ENCODE measurements around the gene U2AF2.

U2AF2 gene

GRCh38 chr19:55640577-55641425 is 14.0 kb upstream of the U2AF2 start, which contains the start of gene ZNF580:
Gene ZNF580 (plus strand): TSS chr19:55641002. CDS start chr19:55642509, 1,507 bp downstream.
- in situ Hi-C loops (cut with HindIII; ENCODE audit: low pct_ligation_motif_present, low pct_unique_long_range_greater_than_20kb, low sequenced_read_pairs) = no loop called here
- DNase-seq = peak; percentile 72

GRCh38 chr19:55641426-55642152 is 13.2 kb upstream of the U2AF2 start:
- no peak for DNase-seq
- in situ Hi-C loops (cut with HindIII; ENCODE audit: low pct_ligation_motif_present, low pct_unique_long_range_greater_than_20kb, low sequenced_read_pairs) = no loop called here

- DNase-seq = no peak
- in situ Hi-C loops (cut with HindIII; ENCODE audit: low pct_ligation_motif_present, low pct_unique_long_range_greater_than_20kb, low sequenced_read_pairs) = no loop called here
Observed at GRCh38 chr19:55642153-55643002, 12.5 kb upstream of the U2AF2 start.

GRCh38 chr19:55643003-55643886 is 11.6 kb upstream of the U2AF2 start, which contains the start of gene ZNF581:
Gene ZNF581 (plus strand): TSS chr19:55643649. CDS start chr19:55644572, 923 bp downstream.
- in situ Hi-C loops (cut with HindIII; ENCODE audit: low pct_ligation_motif_present, low pct_unique_long_range_greater_than_20kb, low sequenced_read_pairs) = no loop called here
- peak; percentile 69 for DNase-seq

GRCh38 chr19:55643887-55644176 is 11.0 kb upstream of the U2AF2 start:
- in situ Hi-C loops (cut with HindIII; ENCODE audit: low pct_ligation_motif_present, low pct_unique_long_range_greater_than_20kb, low sequenced_read_pairs) = no loop called here
- DNase-seq = no peak

GRCh38 chr19:55644191-55644833 is 10.5 kb upstream of the U2AF2 start:
- in situ Hi-C loops (cut with HindIII; ENCODE audit: low pct_ligation_motif_present, low pct_unique_long_range_greater_than_20kb, low sequenced_read_pairs) = no loop called here
- no peak for DNase-seq

GRCh38 chr19:55644842-55645511 is 9.9 kb upstream of the U2AF2 start:
- no peak for DNase-seq
- in situ Hi-C loops (cut with HindIII; ENCODE audit: low pct_ligation_motif_present, low pct_unique_long_range_greater_than_20kb, low sequenced_read_pairs) = no loop called here

GRCh38 chr19:55645512-55645881 is 9.3 kb upstream of the U2AF2 start:
- in situ Hi-C loops (cut with HindIII; ENCODE audit: low pct_ligation_motif_present, low pct_unique_long_range_greater_than_20kb, low sequenced_read_pairs) = no loop called here
- no peak for DNase-seq

- no peak for DNase-seq
- in situ Hi-C loops (cut with HindIII; ENCODE audit: low pct_ligation_motif_present, low pct_unique_long_range_greater_than_20kb, low sequenced_read_pairs) = no loop called here
Observed at GRCh38 chr19:55646889-55647731, 7.7 kb upstream of the U2AF2 start.

GRCh38 chr19:55647732-55648584 is 6.9 kb upstream of the U2AF2 start, which contains the start of gene CCDC106:
Gene CCDC106 (plus strand): TSS chr19:55648212. CDS start chr19:55649047, 835 bp downstream.
- in situ Hi-C loops (cut with HindIII; ENCODE audit: low pct_ligation_motif_present, low pct_unique_long_range_greater_than_20kb, low sequenced_read_pairs) = no loop called here

GRCh38 chr19:55648585-55649267 is 6.1 kb upstream of the U2AF2 start:
- no peak for DNase-seq
- in situ Hi-C loops (cut with HindIII; ENCODE audit: low pct_ligation_motif_present, low pct_unique_long_range_greater_than_20kb, low sequenced_read_pairs) = no loop called here

More at GRCh38 chr19:55647732-55648584, 6.9 kb upstream of the U2AF2 start, which contains the start of gene CCDC106:
- DNase-seq = peak; percentile 52

GRCh38 chr19:55649268-55650125 is 5.3 kb upstream of the U2AF2 start:
- in situ Hi-C loops (cut with HindIII; ENCODE audit: low pct_ligation_motif_present, low pct_unique_long_range_greater_than_20kb, low sequenced_read_pairs) = no loop called here
- DNase-seq = no peak

GRCh38 chr19:55650126-55650557 is 4.7 kb upstream of the U2AF2 start:
- in situ Hi-C loops (cut with HindIII; ENCODE audit: low pct_ligation_motif_present, low pct_unique_long_range_greater_than_20kb, low sequenced_read_pairs) = no loop called here
- no peak for DNase-seq

Data from ACHN (cell line).